ENCODE data around the gene SNTB2. TPM values are rescaled to one million over a fixed set of nuclear protein-coding genes. Genes with fewer than 3 reads are reported as not detected.
A peak's percentile ranks its signal among the peaks of the same experiment; 100 is the strongest.

Gene SNTB2
- total and polyA plus RNA-seq, 10 donors: 1.9 to 48.5 (median 28.9) TPM

DNA sequence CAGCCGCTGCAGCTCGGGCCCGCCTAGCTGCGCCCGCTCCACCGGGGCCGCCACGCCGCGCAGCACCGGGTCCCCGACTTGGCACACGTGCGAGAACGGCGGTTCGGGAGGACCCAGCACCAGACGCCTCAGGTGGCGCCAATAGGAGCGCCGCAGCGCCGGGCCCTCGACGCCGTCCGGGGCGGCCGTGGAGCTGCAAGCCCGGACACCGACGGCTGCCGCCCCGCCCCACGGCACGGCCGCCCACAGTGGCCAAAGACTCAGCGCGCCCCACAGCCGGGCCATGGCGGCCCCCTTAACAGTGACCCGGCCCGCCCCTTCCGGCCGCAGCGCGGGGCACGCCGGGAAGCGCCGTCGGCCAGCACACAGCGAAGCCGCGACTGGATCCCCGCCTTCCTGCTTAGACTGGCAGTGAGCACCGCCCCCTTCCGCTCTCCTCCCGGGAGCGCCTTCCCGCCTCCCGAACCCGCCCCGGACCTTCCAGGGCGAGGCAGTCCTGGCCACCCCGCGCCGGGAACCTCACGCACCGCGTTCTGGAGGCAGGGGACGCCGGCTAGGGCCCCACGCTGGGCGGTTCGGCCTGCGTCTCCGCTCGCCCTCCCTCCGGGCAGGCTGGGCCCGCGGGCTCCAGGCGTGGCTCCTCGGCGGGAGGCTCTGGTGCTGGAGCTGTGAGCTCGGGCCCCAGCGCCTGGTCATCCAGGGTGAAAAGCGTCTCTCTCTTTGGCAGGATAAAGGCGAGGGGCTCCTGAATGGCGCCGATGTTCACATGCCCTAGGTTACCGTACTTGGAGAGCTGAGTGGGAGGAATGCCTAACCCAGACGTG, 143.5 kb downstream of the SNTB2 start, which contains the start of gene PDF:
Gene PDF, minus strand, starts transcription at position 303 of the 824 bp plus-strand sequence. Its CDS starts 18 bp downstream, at position 285.
- H3K27ac ChIP-seq: peak within 1 kb of the TSS; percentile 73 to 96 (median 91)
- intact Hi-C loops (cut with DNase I; ENCODE audit: low total_unique reads): no loop called here
- 0 to 1% (median 1%) methylated on average over 52 to 93 of the region's 93 CpGs for WGBS, 5 donors
- peak; percentile 98 for DNase-seq
- H3K36me3 ChIP-seq: peaks cover 0 to 75% (median 50%) of the 10 kb centered on the region in 6 donors
- H3K27me3 ChIP-seq (replicated peaks in 1 of 7): no peaks in the 10 kb centered on the region
- peak within 1 kb of the TSS; percentile 76 to 100 (median 99) for H3K4me3 ChIP-seq
- TF ChIP-seq POLR2AphosphoS5 (IDR thresholded peaks at IDR 0.05) (peak; percentile 95 to 97 (median 96)), POLR2A (IDR thresholded peaks at IDR 0.05) (peak in 1 of 3 donors; percentile 34)
- TF ChIP-seq, protein P1, sequence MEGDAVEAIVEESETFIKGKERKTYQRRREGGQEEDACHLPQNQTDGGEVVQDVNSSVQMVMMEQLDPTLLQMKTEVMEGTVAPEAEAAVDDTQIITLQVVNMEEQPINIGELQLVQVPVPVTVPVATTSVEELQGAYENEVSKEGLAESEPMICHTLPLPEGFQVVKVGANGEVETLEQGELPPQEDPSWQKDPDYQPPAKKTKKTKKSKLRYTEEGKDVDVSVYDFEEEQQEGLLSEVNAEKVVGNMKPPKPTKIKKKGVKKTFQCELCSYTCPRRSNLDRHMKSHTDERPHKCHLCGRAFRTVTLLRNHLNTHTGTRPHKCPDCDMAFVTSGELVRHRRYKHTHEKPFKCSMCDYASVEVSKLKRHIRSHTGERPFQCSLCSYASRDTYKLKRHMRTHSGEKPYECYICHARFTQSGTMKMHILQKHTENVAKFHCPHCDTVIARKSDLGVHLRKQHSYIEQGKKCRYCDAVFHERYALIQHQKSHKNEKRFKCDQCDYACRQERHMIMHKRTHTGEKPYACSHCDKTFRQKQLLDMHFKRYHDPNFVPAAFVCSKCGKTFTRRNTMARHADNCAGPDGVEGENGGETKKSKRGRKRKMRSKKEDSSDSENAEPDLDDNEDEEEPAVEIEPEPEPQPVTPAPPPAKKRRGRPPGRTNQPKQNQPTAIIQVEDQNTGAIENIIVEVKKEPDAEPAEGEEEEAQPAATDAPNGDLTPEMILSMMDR (IDR thresholded peaks at IDR 0.05 in 8 of 11, conservative IDR thresholded peaks at IDR 0.05 in 3 of 11): peak in 3 of 11 experiments; percentile 20 to 44 (median 34)
- H3K9me3 ChIP-seq: no peaks in the 10 kb centered on the region
- H3K4me1 ChIP-seq: peaks cover 29 to 89% (median 60%) of the 10 kb centered on the region in 6 donors

DNA sequence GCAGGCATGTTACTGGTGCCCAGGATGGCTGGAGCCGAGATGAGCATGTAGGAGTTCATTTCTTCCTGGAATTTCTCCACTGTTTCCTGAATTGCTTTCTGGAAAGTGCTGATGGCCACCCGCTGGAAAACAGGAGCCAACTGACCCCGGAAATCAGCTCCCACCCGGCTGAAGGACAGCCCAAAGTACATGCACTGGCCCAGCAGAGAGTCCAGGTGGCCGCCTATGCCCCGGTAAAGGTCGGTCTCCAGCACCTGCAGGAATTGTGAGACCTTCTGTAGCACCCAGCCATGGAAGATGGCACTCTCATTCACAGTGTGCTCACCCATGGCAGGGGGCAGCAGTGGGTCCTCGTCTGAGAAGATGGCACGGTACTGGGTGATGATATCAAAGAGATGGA, 147.7 kb downstream of the SNTB2 start:
- DNase-seq: peak; percentile 48
- WGBS, 5 donors: 92 to 97% (median 94%) methylated on average over 9 of the region's 9 CpGs
- H3K4me3 ChIP-seq: no peak overlapping the region
- TF ChIP-seq POLR2AphosphoS5 (IDR thresholded peaks at IDR 0.05) (no peak), POLR2A (IDR thresholded peaks at IDR 0.05) (no peak)
- TF ChIP-seq, protein P1 (IDR thresholded peaks at IDR 0.05 in 8 of 11, conservative IDR thresholded peaks at IDR 0.05 in 3 of 11): no peak
- H3K27ac ChIP-seq: no peak overlapping the region
- H3K4me1 ChIP-seq: peaks cover 11 to 83% (median 39%) of the 10 kb centered on the region in 6 donors
- intact Hi-C loops (cut with DNase I; ENCODE audit: low total_unique reads): no loop called here
- H3K36me3 ChIP-seq: peaks cover 0 to 54% (median 51%) of the 10 kb centered on the region in 6 donors
- H3K9me3 ChIP-seq: no peaks in the 10 kb centered on the region
- no peaks in the 10 kb centered on the region for H3K27me3 ChIP-seq (replicated peaks in 1 of 7)

DNA sequence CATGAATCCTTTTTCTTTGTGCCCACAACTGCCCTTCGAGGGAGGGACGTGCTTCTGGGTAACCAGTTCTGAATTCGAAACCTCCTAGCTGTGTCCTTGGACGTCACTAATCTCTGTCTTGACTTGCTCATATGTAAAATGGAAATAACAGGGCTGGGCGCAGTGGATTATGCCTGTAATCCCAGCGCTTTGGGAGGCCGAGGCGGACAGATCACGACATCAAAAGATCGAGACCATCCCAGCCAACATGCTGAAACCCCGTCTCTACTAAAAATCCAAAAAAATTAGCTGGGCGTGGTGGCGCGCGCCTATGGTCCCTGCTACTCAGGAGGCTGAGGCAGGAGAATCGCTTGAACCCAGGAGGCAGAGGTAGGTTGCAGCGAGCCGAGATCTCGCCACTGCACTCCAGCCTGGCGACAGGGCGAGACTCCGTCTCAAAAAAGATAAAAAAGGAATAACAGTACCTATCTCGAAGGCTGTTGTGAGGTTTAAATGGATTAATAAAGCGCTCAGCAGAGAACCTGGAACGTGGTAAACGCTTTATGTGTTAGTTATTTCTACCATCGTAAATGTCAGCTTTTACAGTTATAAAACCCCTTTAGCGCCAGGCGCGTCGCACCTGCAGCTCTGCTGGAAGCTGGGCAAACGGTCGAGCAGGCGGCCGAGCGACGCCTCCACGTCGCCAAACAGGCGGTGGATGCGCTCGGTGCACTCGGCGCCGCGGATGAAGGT, 151.8 kb downstream of the SNTB2 start:
- 19 to 27% (median 21%) methylated on average over 33 to 46 of the region's 46 CpGs for WGBS, 5 donors
- peak; percentile 64 for DNase-seq

More for the DNA sequence above, 151.8 kb downstream of the SNTB2 start:
- Histone ChIP-seq H3K4me1 (peaks cover 21 to 76% (median 42%) of the 10 kb centered on the region in 6 donors), H3K27me3 (replicated peaks in 1 of 7) (no peaks in the 10 kb centered on the region), H3K27ac (peak overlapping the region; percentile 83 to 97 (median 92)), H3K4me3 (peak overlapping the region; percentile 74 to 97 (median 90)), H3K9me3 (no peaks in the 10 kb centered on the region), H3K36me3 (peaks cover 0 to 62% (median 60%) of the 10 kb centered on the region in 6 donors)
- intact Hi-C loops (cut with DNase I; ENCODE audit: low total_unique reads): no loop called here
- TF ChIP-seq, protein P1 (IDR thresholded peaks at IDR 0.05 in 8 of 11, conservative IDR thresholded peaks at IDR 0.05 in 3 of 11): no peak
- no peak for TF ChIP-seq POLR2AphosphoS5 (IDR thresholded peaks at IDR 0.05)
- no peak for TF ChIP-seq POLR2A (IDR thresholded peaks at IDR 0.05)
